Measurements from ENCODE around the gene YJEFN3.

YJEFN3 gene

GRCh38 chr19:19558055-19558454, 29.3 kb downstream of the YJEFN3 start:
- DNase-seq = no peak

- DNase-seq = no peak
Observed at GRCh38 chr19:19558636-19559035, 29.9 kb downstream of the YJEFN3 start.

GRCh38 chr19:19559931-19560330, 31.2 kb downstream of the YJEFN3 start:
- no peak for DNase-seq

- DNase-seq = no peak
Observed at GRCh38 chr19:19561946-19562664, 33.4 kb downstream of the YJEFN3 start.

GRCh38 chr19:19562665-19563347, 34.1 kb downstream of the YJEFN3 start:
- peak; percentile 20 for DNase-seq

- no peak for DNase-seq
Observed at GRCh38 chr19:19563348-19563848, 34.7 kb downstream of the YJEFN3 start.

- no peak for DNase-seq
Observed at GRCh38 chr19:19566306-19566705, 37.6 kb downstream of the YJEFN3 start.

GRCh38 chr19:19567391-19567790, 38.7 kb downstream of the YJEFN3 start:
- no peak for DNase-seq

- DNase-seq = no peak
Observed at GRCh38 chr19:19568802-19569756, 40.4 kb downstream of the YJEFN3 start.

GRCh38 chr19:19570571-19570970, 41.9 kb downstream of the YJEFN3 start:
- no peak for DNase-seq

- DNase-seq = no peak
Observed at GRCh38 chr19:19571071-19571786, 42.5 kb downstream of the YJEFN3 start.

- DNase-seq = no peak
Observed at GRCh38 chr19:19575411-19575810, 46.7 kb downstream of the YJEFN3 start.

- no peak for DNase-seq
Observed at GRCh38 chr19:19578252-19578651, 49.5 kb downstream of the YJEFN3 start.

- no peak for DNase-seq
Observed at GRCh38 chr19:19579533-19580361, 51.0 kb downstream of the YJEFN3 start.

- no peak for DNase-seq
Observed at GRCh38 chr19:19580418-19580817, 51.7 kb downstream of the YJEFN3 start.

- no peak for DNase-seq
Observed at GRCh38 chr19:19581391-19581790, 52.7 kb downstream of the YJEFN3 start.

GRCh38 chr19:19582471-19582870, 53.8 kb downstream of the YJEFN3 start:
- DNase-seq = no peak

- no peak for DNase-seq
Observed at GRCh38 chr19:19584356-19584755, 55.6 kb downstream of the YJEFN3 start.

All from activated CD4-positive, alpha-beta T cell treated with anti-CD3 and anti-CD28 coated beads for 1 hour (primary cell).